ENCODE data around the gene MLYCD.
"Not testable (repeated sequence)": the region's sequence is repeated elsewhere in the genome, so short reads cannot be mapped to it uniquely, and the experiment has no call there.

The MLYCD gene

GRCh38 chr16:83926726-83927397 lies 27.9 kb downstream of the MLYCD start:
- DNase-seq: peak; percentile 60

DNA sequence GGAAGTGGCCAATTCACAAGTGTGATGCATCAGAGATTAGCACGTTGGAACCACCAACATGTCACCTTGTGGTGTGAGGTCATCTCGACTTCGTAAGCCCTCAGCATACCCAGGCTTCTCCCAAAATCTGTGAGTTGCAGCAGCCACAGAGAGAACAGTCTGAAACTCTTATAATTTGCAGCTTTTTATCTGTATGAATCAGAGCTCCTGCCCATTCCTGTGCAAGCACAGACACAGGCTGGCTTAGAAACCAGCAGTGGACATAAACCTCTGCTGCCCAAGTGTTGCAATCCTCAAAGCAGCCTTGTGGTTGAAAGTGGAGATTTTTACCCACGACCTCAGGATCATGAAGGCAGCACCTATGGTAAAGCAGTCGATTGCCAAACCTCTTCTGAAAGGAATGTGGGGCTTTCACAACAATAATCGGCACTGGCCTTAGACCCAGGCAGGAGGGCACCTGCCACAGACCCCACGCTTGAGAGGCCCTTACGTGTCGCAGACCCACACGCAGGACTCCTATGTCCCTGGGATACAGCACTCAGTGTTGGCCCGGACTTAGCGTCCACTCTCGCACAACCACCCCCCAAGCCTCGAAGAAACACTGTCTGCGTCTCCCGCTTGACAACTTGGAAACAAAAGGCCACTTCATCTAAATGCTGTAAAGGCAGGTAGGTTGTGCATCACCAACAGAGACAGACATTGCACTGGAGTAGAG lies 29.6 kb downstream of the MLYCD start:
- no peak for DNase-seq

DNA sequence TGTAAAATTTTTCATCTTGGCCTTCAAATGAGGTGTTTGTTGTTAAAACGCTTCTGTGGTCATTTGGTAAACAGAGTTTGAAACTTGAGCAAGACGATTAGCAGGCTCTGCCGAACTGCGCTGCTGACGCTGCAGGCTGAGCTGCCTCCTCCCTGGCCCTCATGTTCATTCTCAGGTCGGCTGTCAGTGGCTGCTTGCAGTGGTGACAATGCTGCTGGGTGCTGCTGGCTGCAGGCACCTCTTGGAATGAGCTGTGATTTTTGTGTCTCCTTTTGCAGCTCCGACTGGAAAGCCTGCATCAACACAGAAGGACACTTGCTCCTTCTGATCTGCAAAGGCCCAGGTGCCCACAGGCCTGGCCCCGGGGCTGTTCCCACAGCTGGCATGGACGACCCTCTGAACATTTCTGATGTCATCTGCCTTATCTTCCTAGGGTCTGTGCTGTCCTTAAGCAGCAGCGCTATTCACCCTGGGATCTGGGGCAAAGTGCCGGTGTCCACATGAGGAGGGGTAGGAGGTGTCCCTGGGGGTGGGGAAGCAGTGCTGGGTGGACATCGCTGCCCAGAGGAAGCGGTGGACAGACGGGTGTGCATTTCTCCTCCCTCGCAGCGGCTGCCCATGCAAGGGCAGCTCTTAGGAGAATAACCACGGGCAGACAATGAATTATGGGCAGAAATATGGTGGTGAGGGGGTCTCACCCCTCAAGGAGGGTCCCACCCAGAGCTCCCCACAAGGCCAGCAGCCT lies 31.1 kb downstream of the MLYCD start:
- no peak for DNase-seq

GRCh38 chr16:83930730-83931500 lies 32.0 kb downstream of the MLYCD start:
- no peak for DNase-seq

- DNase-seq: no peak
Observed at GRCh38 chr16:83931556-83931955, 32.6 kb downstream of the MLYCD start.

DNA sequence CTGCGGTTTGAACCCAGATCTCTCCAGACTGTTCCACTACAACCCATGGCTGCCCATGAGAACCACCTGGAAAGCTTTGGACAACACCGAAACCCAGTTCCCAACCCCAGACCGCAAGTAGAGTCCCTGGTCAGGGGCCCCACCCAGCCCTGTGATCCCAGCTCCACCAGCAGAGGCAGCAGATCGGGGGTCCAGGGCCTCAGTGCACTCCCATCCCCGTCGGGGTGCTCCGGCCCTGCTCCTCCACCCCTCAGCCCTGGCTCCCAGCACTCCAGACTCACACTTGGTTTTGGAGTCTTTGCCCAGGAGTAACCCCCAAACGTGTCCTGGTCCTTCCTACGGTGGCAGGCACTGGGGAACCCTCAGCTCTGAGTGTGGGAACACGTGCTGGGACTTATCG lies 33.4 kb downstream of the MLYCD start:
- no peak for DNase-seq

DNA sequence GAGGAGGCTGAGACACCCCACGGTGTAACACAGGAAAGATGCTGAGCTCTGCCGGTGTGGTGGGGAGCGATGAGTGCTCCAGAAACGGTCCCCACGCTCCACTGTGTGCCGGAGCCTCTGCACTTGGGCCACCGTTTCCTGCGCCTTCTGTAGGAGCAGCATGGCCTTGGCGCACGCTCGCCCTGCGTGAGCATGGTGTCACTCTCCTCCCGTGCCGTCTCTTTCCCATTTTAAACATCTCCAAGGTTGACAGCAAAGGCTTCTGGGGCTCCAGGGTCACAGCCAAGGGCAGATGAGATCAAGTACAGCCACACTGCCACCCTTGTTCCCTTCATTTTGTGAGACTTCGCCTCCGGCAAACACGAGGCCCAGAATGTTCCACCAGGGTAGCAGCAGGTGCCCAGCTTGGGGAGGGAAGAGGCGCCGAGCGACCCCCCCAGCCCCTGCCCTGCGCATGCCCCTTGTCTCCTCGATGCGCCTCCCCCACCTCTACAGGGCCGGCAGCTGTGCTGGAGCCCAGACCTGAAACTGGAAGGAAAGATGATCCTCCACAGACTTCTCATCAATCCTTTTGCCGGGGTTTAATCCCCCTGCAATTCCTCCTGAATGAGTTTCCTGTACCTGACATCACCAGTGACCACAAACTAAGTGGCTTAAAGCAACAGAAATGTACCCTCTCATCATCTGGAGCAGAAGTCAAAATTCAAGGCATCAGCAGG lies 34.2 kb downstream of the MLYCD start:
- DNase-seq: no peak

GRCh38 chr16:83933885-83934683 lies 35.2 kb downstream of the MLYCD start:
- no peak for DNase-seq

DNA sequence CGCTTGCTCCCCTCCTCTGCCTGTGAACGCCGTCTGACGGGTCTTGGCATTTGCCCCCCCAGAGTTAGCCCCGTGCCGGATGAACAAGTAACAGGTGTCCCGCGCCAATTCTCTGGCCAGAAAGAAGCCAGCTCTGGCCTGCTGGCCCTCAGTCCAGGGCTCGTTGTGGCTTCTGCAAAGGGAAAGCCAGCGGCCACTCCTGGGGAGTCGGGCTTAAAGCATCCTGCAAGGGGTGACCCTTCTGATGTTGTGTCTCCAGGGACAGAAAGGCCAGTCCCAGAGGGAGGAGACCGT lies 35.7 kb downstream of the MLYCD start:
- DNase-seq: no peak

- no peak for DNase-seq
Observed at GRCh38 chr16:83935005-83935857, 36.3 kb downstream of the MLYCD start.

DNA sequence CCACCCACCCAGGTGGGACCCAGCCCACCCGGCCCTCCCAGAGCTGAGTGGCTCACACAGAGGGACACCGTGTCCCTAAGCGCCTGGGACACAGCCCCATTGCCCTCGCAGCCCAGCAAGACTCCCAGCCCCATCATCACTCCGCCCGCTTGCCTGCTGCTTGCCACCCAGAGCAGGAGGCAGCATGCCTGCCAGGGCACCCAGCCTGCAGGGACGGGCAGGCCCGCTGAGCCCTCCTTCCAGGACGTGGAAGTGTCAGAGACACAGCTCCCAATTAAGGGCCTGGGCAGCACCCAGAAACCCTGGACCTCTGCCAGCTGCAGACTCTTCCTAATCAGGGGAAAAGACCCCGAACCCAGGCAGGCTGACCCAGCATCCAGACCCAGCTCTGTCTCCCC lies 36.9 kb downstream of the MLYCD start:
- DNase-seq: no peak

GRCh38 chr16:83936581-83937165 lies 37.8 kb downstream of the MLYCD start:
- no peak for DNase-seq

- no peak for DNase-seq
Observed at GRCh38 chr16:83937267-83937666, 38.4 kb downstream of the MLYCD start.

GRCh38 chr16:83937922-83938885 lies 39.3 kb downstream of the MLYCD start:
- no peak for DNase-seq

DNA sequence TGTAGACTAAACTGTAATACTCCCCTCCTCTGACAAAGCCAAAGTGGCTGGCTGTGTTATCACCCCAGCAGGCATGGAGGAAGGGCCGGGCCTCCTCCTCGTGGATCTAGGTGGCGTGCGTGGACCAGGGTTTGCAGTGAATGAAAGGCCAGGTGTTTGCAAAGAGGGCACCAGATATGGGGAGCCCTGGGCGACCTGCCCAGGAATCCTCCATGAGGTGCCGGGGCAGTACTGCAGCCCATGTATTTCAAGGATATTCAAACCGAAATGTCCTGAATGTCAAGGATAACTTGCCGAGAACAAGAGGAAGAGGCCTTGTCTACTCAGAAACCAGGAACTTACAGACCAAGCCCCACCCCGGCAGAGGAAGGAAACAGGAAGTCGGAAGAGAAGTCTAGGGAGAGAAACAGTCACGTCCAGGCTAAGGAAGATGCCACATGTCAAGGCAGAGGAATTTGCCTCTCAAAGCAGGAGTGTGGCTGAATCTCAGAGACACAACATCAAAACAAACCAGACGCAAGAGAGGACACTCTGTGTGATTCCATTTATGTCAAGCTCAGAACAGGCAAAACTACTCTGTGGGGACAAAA lies 40.4 kb downstream of the MLYCD start:
- DNase-seq: no peak

- DNase-seq: no peak
Observed at GRCh38 chr16:83940119-83940518, 41.2 kb downstream of the MLYCD start.

GRCh38 chr16:83940630-83941378 lies 41.9 kb downstream of the MLYCD start:
- peak; percentile 37 for DNase-seq

GRCh38 chr16:83941546-83941945 lies 42.6 kb downstream of the MLYCD start:
- not testable (repeated sequence) for DNase-seq
